ENCODE results near the gene RELN.

GRCh38 chr7:103525937-103526336 is 463.5 kb downstream of the RELN start:
- no peak for TF ChIP-seq CTCF (IDR thresholded peaks at IDR 0.05)
- TF ChIP-seq POLR2A (IDR thresholded peaks at IDR 0.05): no peak
